Activated T-cell treated with anti-CD3 and anti-CD28 coated beads, Interleukin-2, amount 50 U/mL, for 4 hours (primary cell): Measurements from ENCODE around the gene MASTL. TPM values are rescaled to one million over a fixed set of nuclear protein-coding genes. Genes with fewer than 3 reads are reported as not detected.
"Not testable (repeated sequence)": the region's sequence is repeated elsewhere in the genome, so short reads cannot be mapped to it uniquely, and the experiment has no call there.

Experiments
- ATAC-seq, 2 donors: fragments of 200-7000 bp; cut with Tn5 transposase; one replicate each; pipeline ENCODE4 v1.10.0; 2021
- DNase-seq: peaks from one replicate; pipeline ENCODE4 v3.0.0-alpha.2; 2020
- H3K27me3 Mint-ChIP-seq: one replicate; pipeline ENCODE4 v1.8.0; 2021; ENCODE audit warnings: low read depth, mixed read lengths
- H3K36me3 Mint-ChIP-seq: one replicate; pipeline ENCODE4 v1.8.0; 2022; ENCODE audit warnings: mixed read lengths; ENCODE audit not compliant: insufficient read depth
- H3K4me1 Mint-ChIP-seq: one replicate; pipeline ENCODE4 v1.8.0; 2021; ENCODE audit warnings: low read depth, mixed read lengths
- H3K4me3 Mint-ChIP-seq: one replicate; pipeline ENCODE4 v1.8.0; 2021; ENCODE audit warnings: mild to moderate bottlenecking, moderate library complexity, mixed read lengths
- H3K9me3 Mint-ChIP-seq: one replicate; pipeline ENCODE4 v1.8.0; 2021; ENCODE audit warnings: mixed read lengths
- total RNA-seq, 3 donors: library from RNA; stranded (reverse); gene quantifications; one replicate each; pipeline ENCODE4 v1.2.1, GENCODE V29; 2021

MASTL gene
- total RNA-seq: 10 to 100 TPM in 2 of 3 donors, 1 to 10 TPM in 1; 8.8 to 11.9 (median 11.0) TPM

GRCh38 chr10:27155066-27155754, at the start of gene MASTL:
TSS of gene MASTL (plus strand) at chr10:27155352. CDS start at chr10:27155427, 75 bp downstream.
- DNase-seq: peak; percentile 93
- ATAC-seq: peak; percentile 78 to 84
- Mint-ChIP-seq H3K9me3 (no peaks in the 10 kb centered on the region), H3K36me3 (peaks cover 18% of the 10 kb centered on the region), H3K4me1 (peaks cover 31% of the 10 kb centered on the region), H3K27me3 (no peaks in the 10 kb centered on the region), H3K4me3 (peak within 1 kb of the TSS; percentile 96)

DNA sequence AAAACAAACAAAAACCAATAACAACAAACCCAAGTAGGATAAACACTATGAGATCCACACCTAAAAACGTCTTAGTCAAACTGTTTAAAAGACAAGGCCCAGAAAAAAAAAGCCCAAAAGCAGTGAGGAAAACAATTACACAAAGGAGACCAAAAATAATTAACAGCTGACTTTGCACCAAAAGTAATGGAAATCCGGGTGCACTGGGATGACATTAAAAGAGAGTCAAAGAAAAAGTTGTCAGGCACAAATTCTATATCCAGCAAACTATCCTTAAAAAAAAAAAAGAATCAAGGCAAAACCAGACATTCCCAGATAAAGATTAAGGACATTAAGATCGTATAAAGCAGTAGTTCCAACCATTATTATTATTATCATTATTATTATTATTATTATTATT, 47.0 kb upstream of the MASTL start:
- peaks cover 4% of the 10 kb centered on the region for H3K9me3 Mint-ChIP-seq
- no peak overlapping the region for H3K4me3 Mint-ChIP-seq
- peaks cover 22% of the 10 kb centered on the region for H3K36me3 Mint-ChIP-seq
- ATAC-seq (no peak), DNase-seq (no peak)
- peaks cover 11% of the 10 kb centered on the region for H3K4me1 Mint-ChIP-seq
- H3K27me3 Mint-ChIP-seq: no peaks in the 10 kb centered on the region

DNA sequence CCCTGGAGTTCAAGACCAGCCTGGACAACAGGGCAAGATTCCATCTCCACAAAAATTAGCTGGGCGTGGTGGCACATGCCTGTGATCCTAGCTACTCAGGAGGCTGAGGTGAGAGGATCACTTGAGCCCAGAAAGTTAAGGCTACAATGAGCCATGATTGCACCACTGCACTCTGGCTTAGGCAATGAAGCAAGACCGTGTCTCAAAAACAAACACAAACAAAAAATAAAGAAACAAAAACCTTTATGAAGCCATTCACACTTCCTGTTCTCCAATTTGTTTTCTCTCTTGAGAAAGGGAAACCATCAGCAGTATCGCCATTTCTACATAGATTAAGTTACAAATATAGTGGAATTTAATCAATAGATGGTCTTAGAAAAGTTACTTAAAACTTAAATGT, 20.8 kb upstream of the MASTL start:
- H3K4me1 Mint-ChIP-seq: peaks cover 3% of the 10 kb centered on the region
- no peak overlapping the region for H3K4me3 Mint-ChIP-seq
- peaks cover 43% of the 10 kb centered on the region for H3K36me3 Mint-ChIP-seq
- no peaks in the 10 kb centered on the region for H3K27me3 Mint-ChIP-seq
- no peaks in the 10 kb centered on the region for H3K9me3 Mint-ChIP-seq
- no peak for DNase-seq
- ATAC-seq: no peak

DNA sequence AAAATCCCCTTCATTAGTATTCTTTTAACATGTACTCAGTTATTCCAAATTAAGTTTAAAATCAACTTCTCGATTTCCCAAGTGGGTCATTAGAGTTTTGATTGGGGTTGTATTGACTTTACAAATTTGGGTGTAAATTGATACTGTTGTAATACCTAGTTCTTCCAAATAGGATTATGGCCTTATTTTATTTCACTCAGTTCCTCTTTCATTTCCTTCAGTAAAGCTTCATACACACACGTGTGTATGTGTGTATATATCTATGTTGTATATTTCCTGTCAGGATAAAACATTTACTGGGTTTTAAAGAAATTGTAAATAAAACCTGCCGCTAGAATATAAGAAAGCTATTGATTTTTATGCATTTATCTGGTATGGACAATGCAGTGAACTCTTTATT, 16.9 kb upstream of the MASTL start:
- no peaks in the 10 kb centered on the region for H3K27me3 Mint-ChIP-seq
- peaks cover 28% of the 10 kb centered on the region for H3K36me3 Mint-ChIP-seq
- ATAC-seq: no peak
- H3K9me3 Mint-ChIP-seq: no peaks in the 10 kb centered on the region
- no peak for DNase-seq
- no peak overlapping the region for H3K4me3 Mint-ChIP-seq
- H3K4me1 Mint-ChIP-seq: peaks cover 3% of the 10 kb centered on the region

DNA sequence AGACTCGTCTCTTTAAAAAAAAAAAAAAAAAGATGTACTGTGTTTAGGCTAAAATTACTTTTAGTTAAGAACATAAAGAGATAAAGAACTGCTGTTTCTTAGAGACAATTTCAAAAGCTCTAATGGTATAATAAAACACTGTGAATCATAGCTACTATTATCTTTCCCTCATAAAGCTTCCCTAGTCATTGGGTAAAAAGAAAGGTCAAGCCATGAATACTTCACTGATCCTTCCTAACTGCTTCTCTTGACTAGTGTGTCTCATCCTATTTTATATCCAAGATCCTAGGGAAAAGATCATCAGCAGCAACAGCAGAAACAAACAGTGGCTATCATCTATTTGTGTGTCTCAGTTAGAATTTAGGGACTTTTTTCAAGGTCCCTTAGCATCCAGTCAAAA, 11.5 kb upstream of the MASTL start:
- H3K36me3 Mint-ChIP-seq: peaks cover 32% of the 10 kb centered on the region
- DNase-seq: no peak

DNA sequence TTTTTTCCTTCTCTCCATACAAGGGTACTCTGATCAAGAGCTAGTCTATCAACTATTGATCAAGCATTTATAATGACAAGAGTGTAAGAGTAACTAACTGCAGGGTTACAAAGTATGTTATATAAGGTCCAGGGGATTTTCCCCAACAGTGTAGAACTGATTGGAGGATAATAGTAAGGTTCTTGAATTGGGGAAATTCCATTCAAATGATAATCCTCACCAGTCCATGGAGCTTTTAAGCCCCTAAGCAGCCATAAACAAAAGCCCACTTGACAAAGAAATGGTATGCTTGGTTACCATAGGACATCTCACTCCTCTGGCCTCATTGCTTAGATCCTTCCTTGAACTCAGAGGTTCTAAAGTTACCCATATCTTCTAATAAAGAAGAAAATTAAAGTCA, 9.2 kb upstream of the MASTL start:
- Mint-ChIP-seq H3K4me3 (no peak overlapping the region), H3K27me3 (no peaks in the 10 kb centered on the region), H3K9me3 (no peaks in the 10 kb centered on the region), H3K36me3 (peaks cover 34% of the 10 kb centered on the region), H3K4me1 (peaks cover 15% of the 10 kb centered on the region)
- ATAC-seq (no peak), DNase-seq (no peak)

More for the DNA sequence above, 11.5 kb upstream of the MASTL start:
- Mint-ChIP-seq H3K4me3 (no peak overlapping the region), H3K9me3 (no peaks in the 10 kb centered on the region), H3K27me3 (no peaks in the 10 kb centered on the region), H3K4me1 (peaks cover 6% of the 10 kb centered on the region)
- ATAC-seq: no peak

- peaks cover 29% of the 10 kb centered on the region for H3K4me1 Mint-ChIP-seq
- DNase-seq (no peak), ATAC-seq (no peak)
- peaks cover 37% of the 10 kb centered on the region for H3K36me3 Mint-ChIP-seq
- H3K9me3 Mint-ChIP-seq: no peaks in the 10 kb centered on the region
- H3K27me3 Mint-ChIP-seq: no peaks in the 10 kb centered on the region
- no peak overlapping the region for H3K4me3 Mint-ChIP-seq
Measured at GRCh38 chr10:27147701-27148100, 7.5 kb upstream of the MASTL start.

DNA sequence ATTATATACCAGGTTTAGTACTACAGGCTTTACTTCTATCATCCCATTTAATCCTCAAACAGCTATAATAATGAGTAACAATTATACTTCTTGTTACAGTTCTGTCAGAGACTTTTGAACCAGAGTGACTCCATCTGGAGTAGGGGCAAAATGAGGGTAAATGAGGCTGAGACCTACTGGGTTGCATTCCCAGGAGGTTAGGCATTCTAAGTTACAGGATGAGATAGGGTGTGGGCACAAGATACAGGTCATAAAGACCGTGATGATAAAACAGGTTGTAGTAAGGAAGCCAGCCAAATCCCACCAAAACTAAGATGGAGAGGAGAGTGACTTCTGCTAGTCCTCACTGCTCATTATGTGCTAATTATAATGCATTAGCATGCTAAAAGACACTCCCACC, 4.9 kb upstream of the MASTL start:
- Mint-ChIP-seq H3K4me3 (peak overlapping the region; percentile 27), H3K36me3 (peaks cover 34% of the 10 kb centered on the region), H3K4me1 (peaks cover 33% of the 10 kb centered on the region), H3K27me3 (no peaks in the 10 kb centered on the region), H3K9me3 (no peaks in the 10 kb centered on the region)
- DNase-seq (no peak), ATAC-seq (no peak)

GRCh38 chr10:27152687-27153086, 2.5 kb upstream of the MASTL start:
- no peak for DNase-seq
- no peaks in the 10 kb centered on the region for H3K27me3 Mint-ChIP-seq
- peaks cover 34% of the 10 kb centered on the region for H3K4me1 Mint-ChIP-seq
- H3K4me3 Mint-ChIP-seq: peak overlapping the region; percentile 96
- H3K36me3 Mint-ChIP-seq: peaks cover 22% of the 10 kb centered on the region
- ATAC-seq: no peak
- no peaks in the 10 kb centered on the region for H3K9me3 Mint-ChIP-seq

GRCh38 chr10:27153329-27153728, 1.8 kb upstream of the MASTL start:
- no peak for DNase-seq
- H3K9me3 Mint-ChIP-seq: no peaks in the 10 kb centered on the region
- peaks cover 19% of the 10 kb centered on the region for H3K36me3 Mint-ChIP-seq
- peak overlapping the region; percentile 96 for H3K4me3 Mint-ChIP-seq
- ATAC-seq: no peak
- H3K4me1 Mint-ChIP-seq: peaks cover 34% of the 10 kb centered on the region
- H3K27me3 Mint-ChIP-seq: no peaks in the 10 kb centered on the region

GRCh38 chr10:27153845-27154193, 1.3 kb upstream of the MASTL start:
- ATAC-seq (peak; percentile 9 to 10), DNase-seq (no peak)
- H3K4me3 Mint-ChIP-seq: peak overlapping the region; percentile 96
- H3K4me1 Mint-ChIP-seq: peaks cover 34% of the 10 kb centered on the region
- H3K27me3 Mint-ChIP-seq: no peaks in the 10 kb centered on the region
- H3K9me3 Mint-ChIP-seq: no peaks in the 10 kb centered on the region
- H3K36me3 Mint-ChIP-seq: peaks cover 18% of the 10 kb centered on the region

DNA sequence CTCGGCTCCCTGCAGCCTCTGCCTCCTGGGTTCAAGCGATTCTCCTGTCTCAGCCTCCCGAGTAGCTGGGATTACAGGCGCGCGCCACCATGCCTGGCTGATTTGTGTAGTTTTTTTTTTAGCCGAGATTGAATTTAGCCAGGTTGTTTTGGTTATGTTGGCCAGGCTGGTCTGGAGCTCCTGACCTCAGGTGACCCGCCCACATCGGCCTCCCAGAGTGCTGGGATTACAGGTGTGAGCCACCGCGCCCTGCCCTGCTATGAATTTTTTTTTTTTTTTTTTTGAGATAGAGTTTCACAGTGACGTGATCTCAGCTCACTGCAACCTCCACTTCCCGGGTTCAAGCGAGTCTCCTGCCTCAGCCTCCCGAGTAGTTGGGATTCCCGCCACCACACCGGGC, 1.4 kb downstream of the MASTL start:
- H3K27me3 Mint-ChIP-seq: not testable (repeated sequence)

GRCh38 chr10:27157150-27157549, 2.0 kb downstream of the MASTL start:
- ATAC-seq (no peak), DNase-seq (no peak)
- peak overlapping the region; percentile 96 for H3K4me3 Mint-ChIP-seq
- no peaks in the 10 kb centered on the region for H3K27me3 Mint-ChIP-seq
- no peaks in the 10 kb centered on the region for H3K9me3 Mint-ChIP-seq
- H3K4me1 Mint-ChIP-seq: peaks cover 18% of the 10 kb centered on the region
- peaks cover 22% of the 10 kb centered on the region for H3K36me3 Mint-ChIP-seq

More for the DNA sequence above, 1.4 kb downstream of the MASTL start:
- peaks cover 20% of the 10 kb centered on the region for H3K4me1 Mint-ChIP-seq
- H3K9me3 Mint-ChIP-seq, ATAC-seq, DNase-seq: not testable (repeated sequence)
- peak overlapping the region; percentile 96 for H3K4me3 Mint-ChIP-seq
- peaks cover 19% of the 10 kb centered on the region for H3K36me3 Mint-ChIP-seq

GRCh38 chr10:27158421-27158820, 3.3 kb downstream of the MASTL start:
- no peak for DNase-seq
- no peak for ATAC-seq
- no peaks in the 10 kb centered on the region for H3K9me3 Mint-ChIP-seq
- H3K4me3 Mint-ChIP-seq: no peak overlapping the region
- no peaks in the 10 kb centered on the region for H3K27me3 Mint-ChIP-seq
- peaks cover 8% of the 10 kb centered on the region for H3K4me1 Mint-ChIP-seq
- H3K36me3 Mint-ChIP-seq: peaks cover 15% of the 10 kb centered on the region

DNA sequence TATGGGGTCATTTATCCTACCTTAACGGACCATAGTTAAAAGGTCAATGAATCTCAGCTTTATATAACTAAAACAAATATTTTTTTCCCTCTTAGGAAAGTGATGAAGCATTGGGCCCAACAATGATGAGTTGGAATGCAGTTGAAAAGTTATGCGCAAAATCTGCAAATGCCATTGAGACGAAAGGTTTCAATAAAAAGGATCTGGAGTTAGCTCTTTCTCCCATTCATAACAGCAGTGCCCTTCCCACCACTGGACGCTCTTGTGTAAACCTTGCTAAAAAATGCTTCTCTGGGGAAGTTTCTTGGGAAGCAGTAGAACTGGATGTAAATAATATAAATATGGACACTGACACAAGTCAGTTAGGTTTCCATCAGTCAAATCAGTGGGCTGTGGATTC, 14.7 kb downstream of the MASTL start:
- no peak overlapping the region for H3K4me3 Mint-ChIP-seq
- H3K36me3 Mint-ChIP-seq: peaks cover 21% of the 10 kb centered on the region
- H3K4me1 Mint-ChIP-seq: peaks cover 8% of the 10 kb centered on the region
- H3K27me3 Mint-ChIP-seq: no peaks in the 10 kb centered on the region
- ATAC-seq (no peak), DNase-seq (no peak)
- H3K9me3 Mint-ChIP-seq: no peaks in the 10 kb centered on the region
